ENCODE measurements around the gene TMEM271.

- no peak for TF ChIP-seq ZFP30 (CRISPR knock-in tag; IDR thresholded peaks at IDR 0.05)
- TF ChIP-seq ZNF70 (CRISPR knock-in tag; IDR thresholded peaks at IDR 0.05) = no peak
- no peak for TF ChIP-seq CREB5 (CRISPR knock-in tag; IDR thresholded peaks at IDR 0.05; ENCODE audit: low read depth)
- TF ChIP-seq ZNF565 (CRISPR knock-in tag; conservative IDR thresholded peaks at IDR 0.05; ENCODE audit: low read depth) = no peak
- no peak for TF ChIP-seq ISL1 (CRISPR knock-in tag; IDR thresholded peaks at IDR 0.05)
- no peak for TF ChIP-seq ARNTL (CRISPR knock-in tag; IDR thresholded peaks at IDR 0.05; ENCODE audit: borderline replicate concordance, low read depth)
- no peak for TF ChIP-seq TOX (CRISPR knock-in tag; IDR thresholded peaks at IDR 0.05; ENCODE audit: borderline replicate concordance)
- no peak for TF ChIP-seq GLIS3 (CRISPR knock-in tag; IDR thresholded peaks at IDR 0.05)
- TF ChIP-seq POU6F1 (CRISPR knock-in tag; IDR thresholded peaks at IDR 0.05; ENCODE audit: borderline replicate concordance, low read depth) = no peak
- TF ChIP-seq ZFP3 (CRISPR knock-in tag; IDR thresholded peaks at IDR 0.05) = no peak
- TF ChIP-seq ESRRG (CRISPR knock-in tag; IDR thresholded peaks at IDR 0.05) = no peak
- no peak for TF ChIP-seq PPARA (CRISPR knock-in tag; IDR thresholded peaks at IDR 0.05; ENCODE audit: borderline replicate concordance)
- TF ChIP-seq RARB (CRISPR knock-in tag; IDR thresholded peaks at IDR 0.05) = no peak
- no peak for TF ChIP-seq TCF4 (CRISPR knock-in tag; IDR thresholded peaks at IDR 0.05; ENCODE audit: borderline replicate concordance)
Observed at GRCh38 chr4:552019-552418, 24.1 kb downstream of the TMEM271 start.

Measured in SK-N-SH treated with all-trans-retinoic acid at 6 μM for 48 hours (cell line).